Uterus (tissue), 2 donors: ENCODE measurements around the gene CTSL.

Experiments
- POLR2A ChIP-seq, 2 donors: fragments of 450-650 bp; IDR thresholded peaks; one replicate each; pipeline ENCODE4 v1.6.1; 2016; ENCODE audit warnings: antibody characterized with exemption in 2 of 2, mild to moderate bottlenecking in 1 of 2, moderate library complexity in 1 of 2
- TF ChIP-seq, protein P1 (sequence below), 4 experiments: fragments of 200-600 bp in 2 of 4; fragments of 450-650 bp in 2 of 4; sonication (generic) in 2 of 4; IDR thresholded peaks; one replicate each; pipeline ENCODE4 v1.5.1; 2016 to 2019; ENCODE audit warnings: antibody characterized with exemption in 4 of 4, mild to moderate bottlenecking in 2 of 4, moderate library complexity in 1 of 4

DNA sequence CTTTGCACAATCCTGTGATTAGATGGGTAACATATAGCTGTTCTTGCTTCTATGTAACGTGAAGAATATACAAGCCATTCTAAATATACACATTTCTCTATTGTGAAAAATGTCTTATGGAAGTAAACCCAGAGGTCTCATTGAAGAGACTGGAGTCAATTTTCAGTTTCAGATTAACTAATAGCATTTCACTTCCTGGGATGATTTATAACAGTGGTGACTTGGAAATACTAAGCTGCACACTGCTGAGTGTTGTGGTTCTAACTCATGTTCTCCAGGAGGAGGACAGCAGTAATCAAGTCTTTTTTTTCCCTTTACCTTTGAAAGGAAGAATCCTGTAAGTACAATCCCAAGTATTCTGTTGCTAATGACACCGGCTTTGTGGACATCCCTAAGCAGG is 3.3 kb downstream of the CTSL start:
- TF ChIP-seq, protein P1, sequence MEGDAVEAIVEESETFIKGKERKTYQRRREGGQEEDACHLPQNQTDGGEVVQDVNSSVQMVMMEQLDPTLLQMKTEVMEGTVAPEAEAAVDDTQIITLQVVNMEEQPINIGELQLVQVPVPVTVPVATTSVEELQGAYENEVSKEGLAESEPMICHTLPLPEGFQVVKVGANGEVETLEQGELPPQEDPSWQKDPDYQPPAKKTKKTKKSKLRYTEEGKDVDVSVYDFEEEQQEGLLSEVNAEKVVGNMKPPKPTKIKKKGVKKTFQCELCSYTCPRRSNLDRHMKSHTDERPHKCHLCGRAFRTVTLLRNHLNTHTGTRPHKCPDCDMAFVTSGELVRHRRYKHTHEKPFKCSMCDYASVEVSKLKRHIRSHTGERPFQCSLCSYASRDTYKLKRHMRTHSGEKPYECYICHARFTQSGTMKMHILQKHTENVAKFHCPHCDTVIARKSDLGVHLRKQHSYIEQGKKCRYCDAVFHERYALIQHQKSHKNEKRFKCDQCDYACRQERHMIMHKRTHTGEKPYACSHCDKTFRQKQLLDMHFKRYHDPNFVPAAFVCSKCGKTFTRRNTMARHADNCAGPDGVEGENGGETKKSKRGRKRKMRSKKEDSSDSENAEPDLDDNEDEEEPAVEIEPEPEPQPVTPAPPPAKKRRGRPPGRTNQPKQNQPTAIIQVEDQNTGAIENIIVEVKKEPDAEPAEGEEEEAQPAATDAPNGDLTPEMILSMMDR (IDR thresholded peaks at IDR 0.05) = no peak
- no peak for TF ChIP-seq POLR2A (IDR thresholded peaks at IDR 0.05)
